ENCODE results near the gene WDR6. TPM values are rescaled to one million over a fixed set of nuclear protein-coding genes. Genes with fewer than 3 reads are reported as not detected.

Gene WDR6
- total RNA-seq, 1 experiment from 2014 or later: 213 TPM

DNA sequence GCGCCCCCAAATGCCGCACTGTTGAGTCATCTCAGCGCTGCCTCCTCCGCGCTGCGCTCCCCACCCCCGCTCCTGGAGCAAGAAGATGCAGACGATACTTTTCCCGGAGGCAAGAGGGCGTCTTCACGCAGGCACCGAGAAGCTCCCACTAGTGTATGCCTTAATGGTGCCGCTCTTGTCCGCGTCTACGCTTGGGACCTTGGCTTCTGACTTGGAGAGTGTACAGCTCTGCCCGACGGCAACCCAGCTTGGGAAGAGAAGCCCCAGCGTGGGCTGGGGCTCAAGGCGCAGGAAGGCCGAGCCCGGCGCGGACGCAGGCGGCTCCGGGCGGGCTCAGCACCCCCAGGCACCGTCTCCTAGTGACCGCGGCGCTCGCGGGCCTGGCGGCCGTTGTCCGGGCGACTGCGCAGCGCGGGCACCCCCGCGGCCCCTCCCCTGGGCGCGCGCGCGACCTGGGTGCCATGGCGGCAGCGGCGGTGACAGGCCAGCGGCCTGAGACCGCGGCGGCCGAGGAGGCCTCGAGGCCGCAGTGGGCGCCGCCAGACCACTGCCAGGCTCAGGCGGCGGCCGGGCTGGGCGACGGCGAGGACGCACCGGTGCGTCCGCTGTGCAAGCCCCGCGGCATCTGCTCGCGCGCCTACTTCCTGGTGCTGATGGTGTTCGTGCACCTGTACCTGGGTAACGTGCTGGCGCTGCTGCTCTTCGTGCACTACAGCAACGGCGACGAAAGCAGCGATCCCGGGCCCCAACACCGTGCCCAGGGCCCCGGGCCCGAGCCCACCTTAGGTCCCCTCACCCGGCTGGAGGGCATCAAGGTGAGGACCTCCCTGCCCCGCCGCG, 17.2 kb upstream of the WDR6 start, which contains the start of gene P4HTM (continued):
- TF ChIP-seq ESRRA (CRISPR knock-in tag; IDR thresholded peaks at IDR 0.05; ENCODE audit: borderline replicate concordance): no peak
- 0 out of 2 replicates have a peak, but pooled peaks have one; percentile 28 for TF ChIP-seq CBFB (CRISPR knock-in tag; IDR thresholded peaks at IDR 0.05; ENCODE audit: low read depth)
- TF ChIP-seq, protein P1, sequence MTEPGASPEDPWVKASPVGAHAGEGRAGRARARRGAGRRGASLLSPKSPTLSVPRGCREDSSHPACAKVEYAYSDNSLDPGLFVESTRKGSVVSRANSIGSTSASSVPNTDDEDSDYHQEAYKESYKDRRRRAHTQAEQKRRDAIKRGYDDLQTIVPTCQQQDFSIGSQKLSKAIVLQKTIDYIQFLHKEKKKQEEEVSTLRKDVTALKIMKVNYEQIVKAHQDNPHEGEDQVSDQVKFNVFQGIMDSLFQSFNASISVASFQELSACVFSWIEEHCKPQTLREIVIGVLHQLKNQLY (CRISPR knock-in tag; IDR thresholded peaks at IDR 0.05): no peak
- TF ChIP-seq ZMAT4 (CRISPR knock-in tag; IDR thresholded peaks at IDR 0.05): no peak
- no peak for TF ChIP-seq ETV6 (CRISPR knock-in tag; IDR thresholded peaks at IDR 0.05)
- TF ChIP-seq JAZF1 (CRISPR knock-in tag; IDR thresholded peaks at IDR 0.05): no peak
- no peak for TF ChIP-seq USF1 (CRISPR knock-in tag; IDR thresholded peaks at IDR 0.05)
- no peak for TF ChIP-seq PREB (CRISPR knock-in tag; IDR thresholded peaks at IDR 0.05; ENCODE audit: borderline replicate concordance)
- no peak for TF ChIP-seq SMAD3 (CRISPR knock-in tag; IDR thresholded peaks at IDR 0.05; ENCODE audit: borderline replicate concordance)

- H3K4me3 Mint-ChIP-seq: peak overlapping the region; percentile 83
- H3K4me1 Mint-ChIP-seq: peaks cover 23% of the 10 kb centered on the region
- peak; percentile 13 for ATAC-seq
- ChIA-PET CTCF (interaction anchor here (1.3 to 7.6 kb wide), 3 partner anchors 16 to 251 kb away, joined by 3 to 107 read pairs (median 86); partner anchors contain the start of gene WDR6), POLR2A (interaction anchor here (1.2 to 4.5 kb wide), 4 partner anchors 16 to 39 kb away, joined by 3 to 61 read pairs (median 24); partner anchors contain the start of genes DALRD3, IMPDH2, NDUFAF3 and WDR6)
- DNase-seq (ENCODE audit: low spot score): peak; percentile 43
- H3K9me3 Mint-ChIP-seq: no peaks in the 10 kb centered on the region
- peak overlapping the region; percentile 53; the same call in 1 of the 2 replicates for H3K27ac Mint-ChIP-seq
- peaks cover 4% of the 10 kb centered on the region; the same call in 1 of the 2 replicates for H3K36me3 Mint-ChIP-seq
- H3K27me3 Mint-ChIP-seq (ENCODE audit: low read depth): no peaks in the 10 kb centered on the region
- TF ChIP-seq, protein P2, sequence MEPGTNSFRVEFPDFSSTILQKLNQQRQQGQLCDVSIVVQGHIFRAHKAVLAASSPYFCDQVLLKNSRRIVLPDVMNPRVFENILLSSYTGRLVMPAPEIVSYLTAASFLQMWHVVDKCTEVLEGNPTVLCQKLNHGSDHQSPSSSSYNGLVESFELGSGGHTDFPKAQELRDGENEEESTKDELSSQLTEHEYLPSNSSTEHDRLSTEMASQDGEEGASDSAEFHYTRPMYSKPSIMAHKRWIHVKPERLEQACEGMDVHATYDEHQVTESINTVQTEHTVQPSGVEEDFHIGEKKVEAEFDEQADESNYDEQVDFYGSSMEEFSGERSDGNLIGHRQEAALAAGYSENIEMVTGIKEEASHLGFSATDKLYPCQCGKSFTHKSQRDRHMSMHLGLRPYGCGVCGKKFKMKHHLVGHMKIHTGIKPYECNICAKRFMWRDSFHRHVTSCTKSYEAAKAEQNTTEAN (CRISPR knock-in tag; IDR thresholded peaks at IDR 0.05): peak; percentile 42; the same call in 1 of the 2 replicates
- TF ChIP-seq, protein P3, sequence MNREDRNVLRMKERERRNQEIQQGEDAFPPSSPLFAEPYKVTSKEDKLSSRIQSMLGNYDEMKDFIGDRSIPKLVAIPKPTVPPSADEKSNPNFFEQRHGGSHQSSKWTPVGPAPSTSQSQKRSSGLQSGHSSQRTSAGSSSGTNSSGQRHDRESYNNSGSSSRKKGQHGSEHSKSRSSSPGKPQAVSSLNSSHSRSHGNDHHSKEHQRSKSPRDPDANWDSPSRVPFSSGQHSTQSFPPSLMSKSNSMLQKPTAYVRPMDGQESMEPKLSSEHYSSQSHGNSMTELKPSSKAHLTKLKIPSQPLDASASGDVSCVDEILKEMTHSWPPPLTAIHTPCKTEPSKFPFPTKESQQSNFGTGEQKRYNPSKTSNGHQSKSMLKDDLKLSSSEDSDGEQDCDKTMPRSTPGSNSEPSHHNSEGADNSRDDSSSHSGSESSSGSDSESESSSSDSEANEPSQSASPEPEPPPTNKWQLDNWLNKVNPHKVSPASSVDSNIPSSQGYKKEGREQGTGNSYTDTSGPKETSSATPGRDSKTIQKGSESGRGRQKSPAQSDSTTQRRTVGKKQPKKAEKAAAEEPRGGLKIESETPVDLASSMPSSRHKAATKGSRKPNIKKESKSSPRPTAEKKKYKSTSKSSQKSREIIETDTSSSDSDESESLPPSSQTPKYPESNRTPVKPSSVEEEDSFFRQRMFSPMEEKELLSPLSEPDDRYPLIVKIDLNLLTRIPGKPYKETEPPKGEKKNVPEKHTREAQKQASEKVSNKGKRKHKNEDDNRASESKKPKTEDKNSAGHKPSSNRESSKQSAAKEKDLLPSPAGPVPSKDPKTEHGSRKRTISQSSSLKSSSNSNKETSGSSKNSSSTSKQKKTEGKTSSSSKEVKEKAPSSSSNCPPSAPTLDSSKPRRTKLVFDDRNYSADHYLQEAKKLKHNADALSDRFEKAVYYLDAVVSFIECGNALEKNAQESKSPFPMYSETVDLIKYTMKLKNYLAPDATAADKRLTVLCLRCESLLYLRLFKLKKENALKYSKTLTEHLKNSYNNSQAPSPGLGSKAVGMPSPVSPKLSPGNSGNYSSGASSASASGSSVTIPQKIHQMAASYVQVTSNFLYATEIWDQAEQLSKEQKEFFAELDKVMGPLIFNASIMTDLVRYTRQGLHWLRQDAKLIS (CRISPR knock-in tag; IDR thresholded peaks at IDR 0.05; ENCODE audit: borderline replicate concordance): no peak
- TF ChIP-seq, protein P4, sequence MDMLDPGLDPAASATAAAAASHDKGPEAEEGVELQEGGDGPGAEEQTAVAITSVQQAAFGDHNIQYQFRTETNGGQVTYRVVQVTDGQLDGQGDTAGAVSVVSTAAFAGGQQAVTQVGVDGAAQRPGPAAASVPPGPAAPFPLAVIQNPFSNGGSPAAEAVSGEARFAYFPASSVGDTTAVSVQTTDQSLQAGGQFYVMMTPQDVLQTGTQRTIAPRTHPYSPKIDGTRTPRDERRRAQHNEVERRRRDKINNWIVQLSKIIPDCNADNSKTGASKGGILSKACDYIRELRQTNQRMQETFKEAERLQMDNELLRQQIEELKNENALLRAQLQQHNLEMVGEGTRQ (CRISPR knock-in tag; IDR thresholded peaks at IDR 0.05): peak; percentile 92
- TF ChIP-seq ZNF416 (CRISPR knock-in tag; IDR thresholded peaks at IDR 0.05) (no peak), USF1 (CRISPR knock-in tag; IDR thresholded peaks at IDR 0.05) (peak; percentile 92), ZNF263 (CRISPR knock-in tag; IDR thresholded peaks at IDR 0.05; ENCODE audit: low read depth) (no peak)
- TF ChIP-seq, protein P5, sequence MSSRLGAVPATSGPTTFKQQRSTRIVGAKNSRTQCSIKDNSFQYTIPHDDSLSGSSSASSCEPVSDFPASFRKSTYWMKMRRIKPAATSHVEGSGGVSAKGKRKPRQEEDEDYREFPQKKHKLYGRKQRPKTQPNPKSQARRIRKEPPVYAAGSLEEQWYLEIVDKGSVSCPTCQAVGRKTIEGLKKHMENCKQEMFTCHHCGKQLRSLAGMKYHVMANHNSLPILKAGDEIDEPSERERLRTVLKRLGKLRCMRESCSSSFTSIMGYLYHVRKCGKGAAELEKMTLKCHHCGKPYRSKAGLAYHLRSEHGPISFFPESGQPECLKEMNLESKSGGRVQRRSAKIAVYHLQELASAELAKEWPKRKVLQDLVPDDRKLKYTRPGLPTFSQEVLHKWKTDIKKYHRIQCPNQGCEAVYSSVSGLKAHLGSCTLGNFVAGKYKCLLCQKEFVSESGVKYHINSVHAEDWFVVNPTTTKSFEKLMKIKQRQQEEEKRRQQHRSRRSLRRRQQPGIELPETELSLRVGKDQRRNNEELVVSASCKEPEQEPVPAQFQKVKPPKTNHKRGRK (CRISPR knock-in tag; IDR thresholded peaks at IDR 0.05; ENCODE audit: borderline replicate concordance): no peak
- TF ChIP-seq, protein P6, sequence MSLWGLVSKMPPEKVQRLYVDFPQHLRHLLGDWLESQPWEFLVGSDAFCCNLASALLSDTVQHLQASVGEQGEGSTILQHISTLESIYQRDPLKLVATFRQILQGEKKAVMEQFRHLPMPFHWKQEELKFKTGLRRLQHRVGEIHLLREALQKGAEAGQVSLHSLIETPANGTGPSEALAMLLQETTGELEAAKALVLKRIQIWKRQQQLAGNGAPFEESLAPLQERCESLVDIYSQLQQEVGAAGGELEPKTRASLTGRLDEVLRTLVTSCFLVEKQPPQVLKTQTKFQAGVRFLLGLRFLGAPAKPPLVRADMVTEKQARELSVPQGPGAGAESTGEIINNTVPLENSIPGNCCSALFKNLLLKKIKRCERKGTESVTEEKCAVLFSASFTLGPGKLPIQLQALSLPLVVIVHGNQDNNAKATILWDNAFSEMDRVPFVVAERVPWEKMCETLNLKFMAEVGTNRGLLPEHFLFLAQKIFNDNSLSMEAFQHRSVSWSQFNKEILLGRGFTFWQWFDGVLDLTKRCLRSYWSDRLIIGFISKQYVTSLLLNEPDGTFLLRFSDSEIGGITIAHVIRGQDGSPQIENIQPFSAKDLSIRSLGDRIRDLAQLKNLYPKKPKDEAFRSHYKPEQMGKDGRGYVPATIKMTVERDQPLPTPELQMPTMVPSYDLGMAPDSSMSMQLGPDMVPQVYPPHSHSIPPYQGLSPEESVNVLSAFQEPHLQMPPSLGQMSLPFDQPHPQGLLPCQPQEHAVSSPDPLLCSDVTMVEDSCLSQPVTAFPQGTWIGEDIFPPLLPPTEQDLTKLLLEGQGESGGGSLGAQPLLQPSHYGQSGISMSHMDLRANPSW (CRISPR knock-in tag; conservative IDR thresholded peaks at IDR 0.05; ENCODE audit: low read depth): no peak
Observed at GRCh38 chr3:48990636-48991469, 16.3 kb upstream of the WDR6 start.
